ENCODE data around the gene OR7E24.
"Not testable (repeated sequence)": the region's sequence is repeated elsewhere in the genome, so short reads cannot be mapped to it uniquely, and the experiment has no call there.

OR7E24 gene

DNA sequence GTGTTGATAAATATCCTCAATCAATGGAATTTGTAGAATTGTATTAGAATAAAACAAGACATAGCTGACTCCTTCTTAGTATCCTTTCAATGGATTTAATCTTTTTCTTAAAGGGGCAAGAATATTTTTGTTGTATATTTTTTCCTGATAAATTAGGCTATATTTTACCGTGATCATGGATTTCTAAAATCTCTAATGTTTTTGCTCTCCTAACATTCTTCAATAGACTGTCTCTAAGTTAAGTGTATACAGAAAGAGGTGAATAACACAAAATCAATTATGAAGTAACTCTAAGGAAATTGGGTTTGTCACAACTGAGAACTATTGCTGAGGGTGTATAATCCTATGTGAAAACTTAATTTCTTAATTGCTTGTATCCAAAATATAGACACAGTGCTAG is at the start of gene OR7E24:
OR7E24 (plus strand) TSS at position 301 of the 400 bp plus-strand sequence. CDS start 114 bp downstream, outside the sequence.
- no peak for DNase-seq

DNA sequence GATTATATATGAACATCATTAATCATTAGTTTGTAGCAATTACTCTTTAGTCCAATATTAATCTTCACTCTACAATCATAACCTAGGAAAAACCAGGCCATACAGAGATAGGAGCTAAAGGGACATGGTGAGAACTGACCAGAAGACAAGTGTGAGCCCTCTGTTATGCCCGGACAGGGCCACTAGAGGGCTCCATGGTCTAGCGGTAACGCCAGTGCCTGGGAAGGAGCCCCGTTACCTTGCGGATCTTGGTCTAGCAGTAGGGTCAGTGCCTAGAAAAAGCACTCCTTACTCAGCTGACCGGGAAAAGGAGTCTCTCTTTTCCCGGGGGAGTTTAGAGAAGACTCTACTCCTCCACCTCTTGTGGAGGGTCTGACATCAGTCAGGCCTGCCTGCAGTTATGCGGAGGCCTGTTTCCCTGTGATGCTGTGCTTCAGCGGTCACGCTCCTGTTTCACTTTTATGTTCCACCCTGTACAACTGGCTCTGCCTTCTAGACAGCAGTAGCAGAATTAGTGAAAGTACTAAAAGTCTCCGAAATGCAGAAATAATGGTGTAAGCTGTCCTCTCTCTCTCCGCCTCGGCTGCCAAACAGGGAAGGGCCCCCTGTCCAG is 45.1 kb upstream of the OR7E24 start:
- no peak for DNase-seq

- DNase-seq: no peak
Observed at GRCh38 chr19:9219489-9219888, 31.2 kb upstream of the OR7E24 start, which contains the start of gene OR7D4. Gene OR7D4 (minus strand): TSS chr19:9219589. CDS start chr19:9214837, 4,752 bp downstream.

GRCh38 chr19:9251236-9251635 is 506 bp downstream of the OR7E24 start:
- no peak for DNase-seq

DNA sequence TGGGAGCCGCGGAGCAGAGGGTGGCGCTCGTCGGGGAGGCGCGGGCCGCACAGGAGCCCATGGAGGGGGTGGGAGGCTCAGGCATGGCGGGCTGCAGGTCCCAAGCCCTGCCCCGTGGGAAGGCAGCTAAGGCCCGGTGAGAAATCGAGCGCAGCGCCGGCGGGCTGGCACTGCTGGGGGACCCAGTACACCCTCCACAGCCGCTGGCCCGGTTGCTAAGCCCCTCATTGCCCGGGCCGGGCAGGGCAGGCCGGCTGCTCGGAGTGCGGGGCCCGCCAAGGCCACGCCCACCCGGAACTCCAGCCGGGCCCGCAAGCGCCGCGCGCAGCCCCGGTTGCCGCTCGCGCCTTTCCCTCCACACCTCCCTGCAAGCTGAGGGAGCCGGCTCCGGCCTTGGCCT is 32.8 kb downstream of the OR7E24 start:
- not testable (repeated sequence) for DNase-seq

- DNase-seq: no peak
Observed at GRCh38 chr19:9289231-9289884, 38.6 kb downstream of the OR7E24 start.

GRCh38 chr19:9295411-9295849 is 44.7 kb downstream of the OR7E24 start:
- no peak for DNase-seq

GRCh38 chr19:9296336-9296735 is 45.6 kb downstream of the OR7E24 start:
- no peak for DNase-seq

All from cortex of kidney (tissue), 1 donor.